ENCODE data around the gene SLC29A3.

SLC29A3 gene

DNA sequence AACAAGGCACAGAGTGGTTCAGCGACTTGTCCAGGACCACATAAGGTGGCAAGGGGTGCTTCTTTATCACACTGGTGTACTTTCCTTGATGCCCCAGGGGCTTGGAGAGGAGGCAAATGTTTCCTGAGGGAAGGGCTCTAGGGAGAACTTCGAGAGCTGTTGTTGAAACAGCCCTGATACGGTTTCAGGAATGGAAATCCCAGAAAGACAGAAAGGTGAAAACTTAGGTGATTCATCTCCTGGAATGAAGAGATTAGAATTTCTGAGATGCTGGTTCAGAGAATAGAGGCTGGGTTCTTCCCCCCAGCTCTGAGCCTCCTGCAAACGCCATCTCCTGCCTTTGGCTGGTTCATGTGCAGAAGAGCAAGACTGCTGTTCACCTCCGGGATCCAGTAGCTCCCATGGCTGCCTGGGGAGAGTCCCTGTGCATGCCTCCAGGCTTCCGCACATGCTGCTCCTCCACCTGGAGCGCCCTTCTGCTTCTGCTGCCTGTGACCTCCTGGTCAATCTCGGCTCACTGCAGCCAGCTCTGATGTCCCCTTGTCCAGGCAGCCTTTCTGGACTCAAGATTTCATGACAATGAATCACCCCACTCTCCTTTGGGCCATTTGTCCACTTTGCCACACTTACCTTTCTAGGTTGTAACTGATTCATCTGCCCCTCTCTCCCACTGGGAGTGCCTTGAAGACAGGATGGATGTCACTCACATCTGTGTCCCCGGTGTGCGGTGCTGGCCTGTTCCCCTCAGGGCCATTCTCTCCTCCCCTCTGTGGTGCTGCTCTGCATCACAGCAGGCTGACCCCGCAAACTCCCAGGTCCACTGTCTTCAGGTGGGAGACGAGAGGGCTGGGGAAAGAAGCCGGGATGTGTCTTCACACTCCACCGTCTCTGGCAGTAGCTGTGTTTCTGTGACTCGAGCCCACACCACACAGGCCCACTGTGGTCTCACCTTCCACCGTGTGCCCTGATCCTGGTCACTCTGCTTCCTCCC lies 74.0 kb downstream of the SLC29A3 start:
- no peak for DNase-seq (ENCODE audit: low read depth)

DNA sequence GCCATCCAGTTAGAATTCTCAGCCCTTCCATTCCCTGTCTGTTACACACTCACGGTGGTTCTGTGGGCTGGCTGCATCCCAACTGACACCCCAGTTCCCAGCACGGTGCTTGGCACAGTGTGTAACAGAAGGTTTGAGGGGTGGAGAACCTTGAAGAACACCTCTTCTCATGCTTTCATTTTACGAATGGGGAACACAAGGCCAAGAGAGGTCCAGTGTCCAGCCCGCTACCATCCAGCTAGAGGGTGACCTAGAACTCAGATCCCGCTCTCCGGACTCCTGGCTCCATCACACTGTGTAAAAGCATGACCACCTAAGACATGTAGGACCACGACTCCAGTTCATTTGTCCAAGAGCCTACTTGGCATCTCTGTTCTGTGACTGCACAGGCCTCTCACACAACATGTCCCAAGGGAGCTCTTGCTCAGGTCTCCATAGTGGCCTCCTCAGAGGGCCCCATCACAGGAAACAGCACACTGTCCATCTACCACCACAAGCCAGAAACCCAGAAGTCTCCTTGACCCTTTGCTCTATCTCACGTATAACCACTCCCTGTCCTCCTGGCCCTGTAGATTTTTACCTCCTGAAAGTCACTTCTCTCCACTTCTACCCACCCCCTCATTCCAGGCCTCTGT lies 74.9 kb downstream of the SLC29A3 start:
- no peak for DNase-seq (ENCODE audit: low read depth)

DNA sequence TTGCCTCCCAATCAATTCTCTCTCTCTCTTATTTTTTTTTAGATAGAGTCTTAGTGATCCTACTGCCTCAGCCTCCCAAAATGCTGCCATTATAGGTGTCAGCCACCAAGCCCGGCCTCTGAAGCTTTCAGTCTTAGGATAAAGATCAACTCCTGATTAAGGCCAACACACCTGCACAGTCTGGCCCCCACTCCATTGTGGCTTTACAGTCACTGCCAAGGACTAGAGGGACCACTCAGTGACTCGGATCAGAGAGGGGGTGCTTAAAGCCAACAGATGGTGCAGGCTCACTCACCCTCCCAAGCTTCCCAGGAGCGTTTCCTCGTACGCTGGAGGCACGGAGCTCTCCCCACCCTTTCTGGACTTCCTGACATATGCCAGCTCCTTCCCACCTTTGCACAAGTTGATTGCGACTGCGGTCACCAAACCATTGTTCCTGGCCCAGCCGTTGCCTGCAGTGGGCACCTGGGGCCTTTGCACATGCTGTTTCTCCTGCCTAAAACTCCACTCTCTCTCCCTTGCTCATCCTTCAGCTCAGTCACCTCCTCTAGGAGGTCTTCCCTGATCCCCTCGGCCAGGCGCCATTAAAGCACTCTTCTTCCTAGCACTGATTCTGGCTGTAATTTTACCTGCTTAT lies 76.0 kb downstream of the SLC29A3 start:
- DNase-seq (ENCODE audit: low read depth) = no peak

DNA sequence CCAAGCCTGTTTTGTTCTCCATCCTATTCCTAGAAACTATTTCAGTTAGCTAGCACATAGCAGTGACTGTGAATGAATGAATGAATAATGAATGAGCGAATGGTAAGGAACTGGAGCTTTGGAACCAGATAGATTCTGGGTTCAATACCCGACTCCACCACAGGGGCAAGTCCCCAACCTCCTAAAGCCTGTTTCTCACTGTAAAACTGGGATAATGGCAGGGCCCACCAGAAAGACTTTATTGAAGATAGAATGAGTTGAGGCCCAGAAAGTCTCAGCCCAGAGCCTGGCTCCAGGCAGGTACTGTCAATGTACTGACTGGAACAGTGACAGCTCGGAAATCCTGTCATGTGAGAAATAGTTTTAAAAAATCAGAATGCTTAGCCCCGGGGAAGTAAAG lies 76.6 kb downstream of the SLC29A3 start:
- DNase-seq (ENCODE audit: low read depth) = no peak

DNA sequence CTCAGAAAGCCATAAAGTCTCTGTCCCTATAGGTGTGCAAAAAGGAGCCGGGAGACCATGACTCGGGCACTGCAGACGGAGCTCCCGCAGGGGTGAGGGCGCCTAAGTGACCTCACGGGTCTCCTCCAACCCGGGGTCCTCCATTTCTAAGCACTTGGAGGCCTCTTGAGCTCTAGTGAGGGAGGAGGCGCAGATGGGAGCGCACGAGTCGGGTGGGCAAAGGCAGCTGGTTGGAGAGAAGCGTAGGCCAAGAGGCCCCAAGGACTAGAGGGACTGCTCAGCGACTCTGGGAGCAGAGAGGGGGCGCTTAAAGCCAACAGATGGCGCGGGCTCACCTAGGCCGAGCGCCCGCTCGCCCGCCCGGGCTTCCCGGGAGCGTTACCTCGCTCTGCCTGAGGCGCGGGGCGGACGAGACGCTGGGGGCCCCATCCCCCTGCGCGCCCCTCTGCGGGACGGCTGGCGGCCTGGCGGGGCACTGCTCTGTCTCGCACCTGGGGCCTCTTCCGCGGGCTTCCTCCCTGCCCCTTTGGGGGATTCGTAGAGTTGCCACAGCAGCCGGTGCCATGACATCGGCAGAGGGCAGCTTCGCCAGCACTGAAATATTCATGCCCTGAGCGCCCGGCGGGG lies 77.1 kb downstream of the SLC29A3 start:
- no peak for DNase-seq (ENCODE audit: low read depth)

DNA sequence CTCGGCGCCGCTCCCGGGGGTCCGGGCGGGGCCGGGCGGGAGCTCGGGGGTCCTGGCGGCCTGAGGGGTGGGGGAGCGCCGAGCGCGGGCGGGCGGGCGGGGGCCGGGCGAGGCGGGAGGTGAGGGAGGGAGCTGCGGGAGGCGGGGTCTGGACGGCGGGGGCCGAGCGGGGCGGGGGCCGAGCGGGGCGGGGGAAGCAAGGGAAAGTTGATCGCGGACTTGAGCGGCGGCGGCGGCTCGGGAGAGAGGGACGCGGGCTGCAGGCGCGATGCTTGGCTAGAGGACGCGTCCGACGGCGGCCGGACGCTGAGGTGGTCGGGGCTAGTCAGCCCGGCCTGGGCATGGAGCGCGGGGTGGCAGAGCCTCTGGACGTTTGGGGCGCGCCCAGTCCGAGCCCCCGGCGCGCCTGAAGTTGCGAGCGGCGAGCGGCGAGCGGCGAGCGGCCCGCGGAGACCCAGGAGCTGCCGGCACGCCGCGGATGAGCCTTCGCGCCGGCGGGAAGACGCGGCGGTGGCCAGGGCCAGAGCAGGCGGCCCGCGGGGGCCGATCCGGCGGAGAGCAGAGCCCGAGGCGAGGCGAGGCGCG lies 77.7 kb downstream of the SLC29A3 start, which contains the start of gene CDH23:
CDH23 (plus strand) TSS at position 210 of the 585 bp plus-strand sequence. CDS start 42,912 bp downstream, outside the sequence.
- no peak for DNase-seq (ENCODE audit: low read depth)

DNA sequence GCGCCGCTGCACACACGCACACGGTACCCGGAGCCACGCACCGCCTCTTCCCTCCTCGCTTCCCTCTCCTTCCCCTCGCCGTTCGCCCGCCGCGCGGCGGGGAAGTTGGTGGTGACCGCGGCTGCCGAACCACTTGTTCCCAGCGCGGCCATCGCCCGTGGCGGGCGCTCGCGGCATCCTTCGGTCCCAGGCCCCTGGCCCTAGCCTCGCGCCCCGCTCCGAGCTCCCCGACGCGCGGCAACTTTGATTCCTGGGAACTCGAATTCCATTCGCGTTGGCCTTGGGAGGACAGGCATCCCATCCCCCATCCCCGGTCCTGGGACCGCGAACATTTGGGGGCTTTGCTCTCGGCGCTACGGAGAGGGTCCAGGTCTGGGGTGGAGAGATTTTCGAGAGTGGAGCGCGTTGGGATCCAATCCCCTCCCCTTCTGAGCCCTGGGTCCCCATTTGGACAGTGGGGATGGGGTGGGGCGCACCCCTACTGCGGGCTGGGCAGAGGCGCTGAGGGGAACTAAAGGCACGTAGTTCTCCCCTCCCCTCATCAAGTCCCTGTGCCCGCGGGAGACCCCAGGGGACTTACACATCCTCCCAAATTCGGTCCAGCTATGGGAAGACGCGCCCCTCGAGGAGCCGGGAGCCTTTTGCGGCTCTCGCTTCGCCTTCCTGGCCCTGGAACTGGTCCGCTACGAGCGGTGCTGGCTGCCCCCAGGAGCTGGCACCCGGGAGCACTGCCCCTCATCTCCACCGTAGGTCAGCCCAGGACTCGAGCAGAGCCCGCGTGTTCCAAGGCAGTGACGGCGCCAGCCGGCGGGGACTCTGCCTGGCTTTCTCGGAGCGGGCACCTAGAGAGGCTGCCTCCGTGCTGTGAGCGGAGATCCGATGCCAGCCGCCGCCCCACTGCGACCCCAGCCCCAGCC lies 78.5 kb downstream of the SLC29A3 start:
- no peak for DNase-seq (ENCODE audit: low read depth)

DNA sequence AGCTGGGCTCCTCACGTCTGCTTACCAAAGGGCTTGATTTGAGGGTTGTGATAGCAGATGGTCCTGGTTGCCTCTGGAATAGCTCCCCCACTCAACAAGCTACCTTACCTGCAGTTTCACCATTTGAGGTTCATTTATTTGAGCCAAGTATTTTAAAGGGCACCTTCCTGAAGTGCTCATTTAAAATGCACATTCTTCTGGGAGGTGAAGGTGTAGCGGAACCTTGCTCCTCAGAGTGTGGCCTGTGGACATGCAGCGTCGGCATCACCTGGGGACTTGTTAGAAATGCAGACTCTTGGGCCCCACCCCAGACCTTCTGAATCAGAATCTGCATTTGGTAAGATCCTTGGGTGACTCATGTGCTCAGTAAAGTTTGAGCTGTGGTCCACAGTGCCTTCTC lies 79.9 kb downstream of the SLC29A3 start:
- no peak for DNase-seq (ENCODE audit: low read depth)

DNA sequence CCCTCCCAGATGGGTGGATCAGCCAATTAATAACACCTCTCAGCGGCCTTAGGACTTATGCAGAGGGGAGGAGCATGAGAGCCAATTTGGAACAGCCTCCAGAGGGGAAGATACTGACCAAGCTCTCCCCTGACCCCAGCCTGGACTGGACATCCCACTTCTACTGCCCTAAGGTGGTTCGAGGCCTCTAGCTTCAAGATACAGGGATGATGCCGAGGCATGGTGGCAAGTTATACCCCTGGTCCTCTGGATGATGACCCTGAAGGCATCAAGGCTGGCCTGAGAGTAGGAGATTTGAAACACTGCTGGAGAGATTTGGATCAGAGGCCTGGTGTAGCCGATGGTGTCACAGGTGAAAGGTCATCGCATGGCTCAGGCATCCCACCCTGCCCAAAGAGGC lies 80.9 kb downstream of the SLC29A3 start:
- DNase-seq (ENCODE audit: low read depth) = no peak

DNA sequence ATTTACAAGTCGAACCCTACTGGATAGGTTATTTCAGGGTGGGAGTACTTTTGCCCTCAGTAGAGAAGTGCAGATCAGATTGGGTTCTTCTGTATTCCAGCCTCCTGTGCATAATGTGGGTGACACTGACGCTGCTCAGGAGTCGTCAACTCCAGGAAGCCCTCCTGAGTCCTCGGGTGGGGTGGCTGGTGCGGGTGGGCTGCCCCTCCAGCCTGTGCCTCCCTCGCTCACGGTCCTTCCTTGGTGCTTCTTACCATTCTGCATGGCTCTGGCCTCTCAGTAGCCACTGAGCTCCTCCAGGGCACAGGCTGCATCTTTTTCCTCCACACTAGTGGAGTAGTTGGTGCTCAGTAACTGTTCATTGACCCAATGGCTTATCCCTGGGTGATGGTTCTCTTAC lies 82.0 kb downstream of the SLC29A3 start:
- no peak for DNase-seq (ENCODE audit: low read depth)

DNA sequence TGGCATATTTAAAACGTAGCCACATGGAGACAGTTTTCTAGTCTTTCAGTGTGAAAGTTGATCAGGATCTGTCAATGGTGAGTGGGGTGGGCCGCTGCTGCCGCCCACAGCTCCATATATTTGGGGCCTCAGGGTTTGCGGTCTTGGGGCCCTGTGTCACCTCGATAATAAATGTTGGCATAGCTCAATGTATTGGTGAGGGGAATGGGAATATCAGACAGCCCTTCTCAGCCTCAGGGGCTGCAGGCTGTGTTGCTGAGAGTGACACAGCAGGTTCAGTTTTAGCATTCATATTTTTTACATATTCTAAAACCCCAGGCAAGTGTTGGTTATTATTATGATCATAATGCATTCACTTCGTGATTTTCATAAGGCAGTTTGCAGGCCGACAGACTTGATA lies 82.9 kb downstream of the SLC29A3 start:
- no peak for DNase-seq (ENCODE audit: low read depth)

DNA sequence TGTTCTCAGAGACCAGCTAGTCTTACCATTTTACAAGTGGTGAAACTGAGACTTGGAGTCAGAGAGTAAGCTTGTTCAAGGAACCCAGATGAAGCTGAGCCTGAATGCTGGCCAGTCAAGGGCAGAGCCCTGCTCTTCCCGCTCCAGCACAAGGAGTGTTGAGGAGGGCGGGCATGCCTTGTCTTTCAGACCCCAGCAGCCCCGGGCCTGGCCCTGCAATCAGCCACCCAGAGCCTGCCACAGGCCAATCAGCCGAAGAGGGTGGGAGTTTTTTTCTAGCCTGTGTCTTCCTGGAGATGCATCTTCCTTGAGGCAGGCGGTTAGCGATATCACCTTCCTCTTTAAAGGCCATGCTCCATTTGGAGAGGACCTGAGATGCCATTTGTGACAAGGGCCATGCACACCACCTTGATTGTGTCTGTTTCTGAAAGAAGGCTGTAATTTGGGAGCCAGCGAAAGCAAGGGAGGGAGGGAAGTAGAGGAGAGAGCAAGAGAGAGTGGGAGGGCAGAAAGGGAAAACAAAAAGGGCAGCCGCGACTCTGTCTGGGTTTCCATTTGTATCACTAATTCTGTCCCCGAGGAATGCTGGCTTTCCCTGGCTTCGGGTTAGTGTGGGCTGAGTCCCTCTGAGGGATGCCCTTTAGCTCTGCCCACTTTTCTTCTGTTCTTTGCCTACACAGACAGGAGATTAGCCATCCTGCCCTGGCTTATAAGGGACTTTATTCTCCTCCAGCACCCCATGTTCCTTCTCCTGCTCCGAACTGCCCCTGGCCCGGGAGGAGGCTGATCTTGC lies 85.6 kb downstream of the SLC29A3 start:
- no peak for DNase-seq (ENCODE audit: low read depth)

DNA sequence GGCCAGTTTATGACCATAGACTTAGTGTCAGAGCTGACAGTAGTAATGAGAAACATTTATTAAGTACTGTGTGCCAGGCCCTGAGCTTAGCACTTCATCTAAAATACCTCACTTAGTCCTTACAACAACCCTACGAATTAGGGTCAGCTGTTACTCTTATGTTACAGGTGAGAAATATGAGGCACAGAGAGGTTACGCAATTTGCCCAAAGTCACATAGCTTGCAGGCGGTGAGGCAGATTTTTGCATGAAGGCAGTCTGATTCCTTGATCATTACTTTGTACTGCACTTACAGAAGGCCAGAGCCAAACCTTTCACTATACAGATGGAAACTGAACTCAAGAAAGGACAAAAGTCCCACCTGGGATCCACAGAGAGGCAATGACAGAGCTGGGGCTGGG lies 87.8 kb downstream of the SLC29A3 start:
- DNase-seq (ENCODE audit: low read depth) = no peak

DNA sequence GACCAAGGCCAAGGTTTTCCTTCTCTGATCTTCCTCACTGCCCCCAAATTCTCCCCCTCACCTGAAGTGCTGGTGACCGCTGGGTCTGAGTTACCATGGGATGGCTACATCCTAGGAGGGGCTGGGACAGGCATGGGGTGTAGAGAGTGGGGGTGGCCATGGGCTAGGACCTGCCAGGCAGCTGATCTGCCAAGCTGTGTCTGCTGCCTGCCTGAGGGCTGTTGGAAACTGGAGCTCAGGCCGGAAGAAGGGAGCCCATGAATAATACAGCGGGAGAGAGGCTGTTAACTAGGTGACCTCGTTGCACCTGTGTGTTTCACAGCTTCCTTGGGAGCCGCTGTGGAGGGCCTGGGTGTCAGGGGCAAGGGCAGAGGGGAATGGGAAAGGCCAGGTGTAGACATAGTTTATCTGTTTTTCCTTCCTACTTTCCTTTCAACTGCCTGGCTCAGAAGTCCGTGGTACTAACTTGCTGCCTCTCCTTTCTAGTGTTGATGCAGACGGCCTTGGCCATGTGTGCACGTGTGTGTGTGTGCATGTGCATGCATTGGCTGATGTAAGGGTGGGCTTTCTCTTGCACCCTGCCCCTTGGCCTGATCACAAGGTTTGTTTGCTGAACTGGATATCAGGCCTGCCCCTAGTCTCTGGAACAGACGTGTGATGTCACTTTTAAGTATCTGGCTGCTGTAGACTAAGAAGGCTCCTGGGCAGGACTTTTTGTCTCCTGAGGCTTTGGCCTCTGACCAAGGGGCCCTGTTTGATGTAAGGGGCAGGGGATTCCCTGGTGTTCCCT lies 89.6 kb downstream of the SLC29A3 start:
- no peak for DNase-seq (ENCODE audit: low read depth)

DNA sequence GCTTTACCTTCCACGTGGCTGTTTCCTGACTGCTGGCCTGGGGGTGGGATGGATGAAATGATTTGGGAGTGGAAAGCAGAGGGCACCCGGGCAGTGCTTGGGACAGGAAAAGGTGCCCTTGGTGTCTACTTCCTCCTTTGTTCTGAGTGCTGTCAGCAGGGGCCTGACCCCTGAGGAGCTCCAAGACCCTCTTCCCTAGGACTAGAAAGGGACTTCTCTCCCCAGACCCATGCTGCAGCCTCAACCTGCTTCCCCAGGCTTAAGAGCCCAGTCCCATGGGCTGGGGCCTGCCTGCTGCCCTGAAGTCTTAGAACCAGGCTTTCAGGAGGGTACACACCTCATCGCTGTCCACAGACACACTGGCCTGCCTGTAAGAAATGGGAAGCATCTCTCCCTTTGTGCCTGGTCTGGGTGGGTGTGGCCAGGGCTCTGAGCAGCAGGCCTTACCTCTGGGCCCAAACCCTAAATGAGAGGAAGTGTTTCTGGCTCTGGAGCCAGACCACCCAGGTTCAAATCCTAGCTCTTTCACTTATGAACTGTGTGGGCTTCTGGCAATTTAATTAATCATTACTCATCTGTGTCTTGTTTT lies 90.6 kb downstream of the SLC29A3 start:
- no peak for DNase-seq (ENCODE audit: low read depth)
